ENCODE measurements around the gene SFSWAP. TPM values are rescaled to one million over a fixed set of nuclear protein-coding genes. Genes with fewer than 3 reads are reported as not detected.

The SFSWAP gene
- total and polyA plus RNA-seq, 2 experiments from 2014 or later: 16.3 to 17.6 TPM

DNA sequence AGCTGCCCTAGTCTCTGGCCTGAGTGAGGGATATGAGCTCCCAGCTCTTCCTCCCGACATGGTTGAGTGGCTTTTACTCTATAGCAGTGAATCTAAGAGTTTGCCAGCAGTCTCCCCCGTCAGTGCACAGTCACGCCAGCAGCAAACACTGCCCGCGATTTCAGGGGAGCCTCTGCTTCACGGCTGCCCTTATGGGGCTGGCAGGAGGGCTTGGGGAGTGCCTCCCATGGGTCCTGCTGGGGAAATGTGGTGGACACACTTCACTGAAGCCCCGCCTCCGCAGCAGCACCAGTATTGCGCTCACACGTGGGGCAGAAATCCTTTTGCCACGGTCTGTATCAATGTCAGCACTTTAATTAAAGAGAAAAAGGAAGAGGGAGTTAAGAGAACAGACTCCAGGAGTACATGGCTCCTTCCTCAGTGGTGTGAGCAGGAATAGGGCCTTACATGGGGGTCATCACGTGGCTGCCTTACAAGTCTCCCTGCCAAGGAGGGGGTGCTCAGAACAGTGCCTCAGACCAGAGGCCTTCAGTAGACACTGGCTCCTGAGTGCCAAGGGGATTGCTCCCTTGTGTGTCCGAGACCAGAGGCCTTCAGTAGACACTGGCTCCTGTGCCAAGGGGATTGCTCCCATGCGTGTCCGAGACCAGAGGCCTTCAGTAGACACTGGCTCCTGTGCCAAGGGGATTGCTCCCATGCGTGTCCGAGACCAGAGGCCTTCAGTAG, 55.7 kb downstream of the SFSWAP start:
- H2AFZ ChIP-seq: no peak overlapping the region
- H3K36me3 ChIP-seq (ENCODE audit: low read depth): peaks cover 38% of the 10 kb centered on the region

DNA sequence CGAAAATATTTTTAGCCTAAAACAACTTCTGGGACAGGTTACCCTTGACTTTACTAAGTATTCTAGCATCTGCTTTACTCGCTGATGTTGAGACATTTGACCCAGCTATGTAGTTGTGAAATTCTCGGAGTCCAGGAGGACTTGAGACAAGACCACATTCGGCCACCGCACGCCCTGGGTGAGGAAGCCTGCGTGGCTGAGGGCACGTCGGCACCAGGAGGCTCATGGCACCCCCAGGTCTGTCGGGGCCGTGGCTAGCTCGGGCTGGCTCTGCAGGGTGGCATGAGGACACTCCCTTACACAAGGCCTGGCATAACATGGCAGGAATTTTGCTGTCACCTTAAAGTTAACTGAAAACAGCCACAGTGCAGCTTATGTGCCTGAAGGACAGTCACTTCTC, 59.2 kb downstream of the SFSWAP start:
- Histone ChIP-seq H3K9me3 (ENCODE audit: low read depth) (no peaks in the 10 kb centered on the region), H3K4me3 (no peak overlapping the region), H3K9me2 (ENCODE audit: insufficient read depth) (no peaks in the 10 kb centered on the region), H2AFZ (no peak overlapping the region), H3K27me3 (replicated peaks; ENCODE audit: insufficient read depth) (no peaks in the 10 kb centered on the region), H3K4me2 (ENCODE audit: unreplicated experiment) (no peak overlapping the region), H3K27ac (no peak overlapping the region), H4K20me1 (ENCODE audit: insufficient read depth) (no peaks in the 10 kb centered on the region), H3K79me2 (ENCODE audit: insufficient read depth) (no peaks in the 10 kb centered on the region), H3K36me3 (ENCODE audit: low read depth) (peaks cover 30% of the 10 kb centered on the region), H3F3A (ENCODE audit: insufficient read depth) (no peaks in the 10 kb centered on the region), H3K9ac (no peak overlapping the region), H3K4me1 (ENCODE audit: insufficient read depth) (no peaks in the 10 kb centered on the region)
- 95% methylated on average over 12 of the region's 12 CpGs for WGBS, 2 experiments (ENCODE audit: low coverage in 1 of 2, low lambda C conversion rate in 2 of 2, missing lambda C conversion rate in 2 of 2)
- TF ChIP-seq EZH2 (IDR thresholded peaks at IDR 0.05; ENCODE audit: insufficient read depth, poor library complexity, severe bottlenecking) (no peak), EZH2phosphoT487 (IDR thresholded peaks at IDR 0.05; ENCODE audit: insufficient read depth, low read depth) (no peak)
- no peak for DNase-seq
- in situ Hi-C loops (cut with MboI): no loop called here

More for the DNA sequence above, 55.7 kb downstream of the SFSWAP start:
- Histone ChIP-seq H3K27ac (peak overlapping the region; percentile 12; the same call in 1 of the 2 replicates), H3K9ac (peak overlapping the region; percentile 18; the same call in 1 of the 2 replicates), H3K4me1 (ENCODE audit: insufficient read depth) (no peaks in the 10 kb centered on the region), H3K79me2 (ENCODE audit: insufficient read depth) (0 out of 2 replicates have a peak, but pooled peaks cover 4% of the 10 kb centered on the region), H3K9me2 (ENCODE audit: insufficient read depth) (no peaks in the 10 kb centered on the region), H3K4me2 (ENCODE audit: unreplicated experiment) (no peak overlapping the region), H4K20me1 (ENCODE audit: insufficient read depth) (no peaks in the 10 kb centered on the region), H3F3A (ENCODE audit: insufficient read depth) (no peaks in the 10 kb centered on the region), H3K4me3 (no peak overlapping the region), H3K27me3 (replicated peaks; ENCODE audit: insufficient read depth) (no peaks in the 10 kb centered on the region), H3K9me3 (ENCODE audit: low read depth) (no peaks in the 10 kb centered on the region)
- no peak for TF ChIP-seq EZH2 (IDR thresholded peaks at IDR 0.05; ENCODE audit: insufficient read depth, poor library complexity, severe bottlenecking)
- no peak for TF ChIP-seq EZH2phosphoT487 (IDR thresholded peaks at IDR 0.05; ENCODE audit: insufficient read depth, low read depth)
- 49 to 53% methylated on average over 14 of the region's 17 CpGs for WGBS, 2 experiments (ENCODE audit: low coverage in 1 of 2, low lambda C conversion rate in 2 of 2, missing lambda C conversion rate in 2 of 2)
- in situ Hi-C loops (cut with MboI): no loop called here
- DNase-seq: peak; percentile 22

DNA sequence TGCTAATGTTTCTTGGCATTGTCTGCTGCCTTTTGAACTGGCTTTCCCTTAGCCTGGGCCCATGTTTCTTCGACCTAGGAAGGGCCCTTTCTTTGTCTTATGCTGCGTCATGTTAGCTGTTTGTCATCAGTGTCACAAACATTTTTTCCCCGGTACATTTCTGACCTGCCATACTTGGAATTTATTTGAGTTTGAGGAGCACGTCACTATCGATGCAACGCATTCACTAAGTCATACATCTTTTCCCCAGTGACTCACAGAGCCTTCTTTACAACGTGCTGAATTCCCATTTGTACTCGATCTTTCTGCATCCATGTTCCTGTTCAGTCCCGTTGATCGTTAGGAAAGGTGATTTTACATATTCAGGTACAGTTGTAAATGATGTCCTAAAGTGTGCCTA, 61.1 kb downstream of the SFSWAP start:
- no peak for DNase-seq
- no peak overlapping the region for H3K4me3 ChIP-seq
- no peaks in the 10 kb centered on the region for H3F3A ChIP-seq (ENCODE audit: insufficient read depth)
- no peak overlapping the region for H3K9ac ChIP-seq
- no peaks in the 10 kb centered on the region for H4K20me1 ChIP-seq (ENCODE audit: insufficient read depth)
- H3K27ac ChIP-seq: no peak overlapping the region
- no peaks in the 10 kb centered on the region for H3K9me2 ChIP-seq (ENCODE audit: insufficient read depth)
- H3K9me3 ChIP-seq (ENCODE audit: low read depth): no peaks in the 10 kb centered on the region
- H3K36me3 ChIP-seq (ENCODE audit: low read depth): peaks cover 21% of the 10 kb centered on the region
- in situ Hi-C loops (cut with MboI): no loop called here
- H3K4me2 ChIP-seq (ENCODE audit: unreplicated experiment): no peak overlapping the region
- 77 to 82% methylated on average over 10 of the region's 10 CpGs for WGBS, 2 experiments (ENCODE audit: low coverage in 1 of 2, low lambda C conversion rate in 2 of 2, missing lambda C conversion rate in 2 of 2)
- H3K4me1 ChIP-seq (ENCODE audit: insufficient read depth): no peaks in the 10 kb centered on the region
- H3K27me3 ChIP-seq (replicated peaks; ENCODE audit: insufficient read depth): no peaks in the 10 kb centered on the region
- peaks cover 16% of the 10 kb centered on the region for H3K79me2 ChIP-seq (ENCODE audit: insufficient read depth)
- no peak overlapping the region for H2AFZ ChIP-seq
- TF ChIP-seq EZH2 (IDR thresholded peaks at IDR 0.05; ENCODE audit: insufficient read depth, poor library complexity, severe bottlenecking) (no peak), EZH2phosphoT487 (IDR thresholded peaks at IDR 0.05; ENCODE audit: insufficient read depth, low read depth) (no peak)

DNA sequence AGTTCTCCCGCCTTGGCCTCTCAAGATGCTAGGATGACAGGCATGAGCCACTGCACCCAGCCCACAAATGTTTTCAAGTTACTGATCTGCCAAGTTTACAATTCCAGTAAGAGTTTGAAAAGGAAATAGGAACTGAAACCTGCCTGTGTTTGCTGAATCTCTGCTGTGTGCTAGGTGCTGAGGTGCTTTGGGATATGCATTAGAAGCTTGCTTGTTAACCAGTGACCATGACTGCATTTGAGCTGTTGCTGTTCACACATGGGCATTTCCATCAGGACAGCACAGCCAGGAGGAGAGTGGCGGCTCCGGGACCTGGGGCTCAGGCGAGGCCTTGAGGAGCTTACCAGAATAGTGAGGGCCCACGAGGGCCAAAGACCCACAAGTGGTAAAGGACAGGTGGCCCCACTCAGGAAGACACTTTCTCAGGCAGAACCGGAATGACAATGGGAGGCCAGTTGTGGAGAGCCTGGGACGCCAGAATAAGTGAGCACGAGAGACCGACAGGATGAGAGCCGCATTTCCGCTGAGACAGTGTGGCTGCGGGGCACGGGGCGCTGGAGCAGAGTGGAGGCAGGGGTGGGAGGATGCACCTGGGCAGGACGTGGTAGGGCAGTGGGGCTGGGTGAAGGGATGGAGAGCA, 62.8 kb downstream of the SFSWAP start:
- DNase-seq: no peak
- H2AFZ ChIP-seq: no peak overlapping the region
- H3K27ac ChIP-seq: no peak overlapping the region
- no peak for TF ChIP-seq EZH2phosphoT487 (IDR thresholded peaks at IDR 0.05; ENCODE audit: insufficient read depth, low read depth)
- TF ChIP-seq EZH2 (IDR thresholded peaks at IDR 0.05; ENCODE audit: insufficient read depth, poor library complexity, severe bottlenecking): no peak
- in situ Hi-C loops (cut with MboI): no loop called here
- WGBS, 2 experiments (ENCODE audit: low coverage in 1 of 2, low lambda C conversion rate in 2 of 2, missing lambda C conversion rate in 2 of 2): 92 to 95% methylated on average over 13 to 15 of the region's 15 CpGs
- H3K4me2 ChIP-seq (ENCODE audit: unreplicated experiment): no peak overlapping the region
- no peaks in the 10 kb centered on the region for H3K9me2 ChIP-seq (ENCODE audit: insufficient read depth)
- H3K36me3 ChIP-seq (ENCODE audit: low read depth): peaks cover 11% of the 10 kb centered on the region
- peaks cover 30% of the 10 kb centered on the region for H3K79me2 ChIP-seq (ENCODE audit: insufficient read depth)
- no peaks in the 10 kb centered on the region for H4K20me1 ChIP-seq (ENCODE audit: insufficient read depth)
- H3K4me3 ChIP-seq: no peak overlapping the region
- H3F3A ChIP-seq (ENCODE audit: insufficient read depth): no peaks in the 10 kb centered on the region
- no peaks in the 10 kb centered on the region for H3K9me3 ChIP-seq (ENCODE audit: low read depth)
- no peak overlapping the region for H3K9ac ChIP-seq
- no peaks in the 10 kb centered on the region for H3K4me1 ChIP-seq (ENCODE audit: insufficient read depth)
- no peaks in the 10 kb centered on the region for H3K27me3 ChIP-seq (replicated peaks; ENCODE audit: insufficient read depth)

Measured in GM23248 (cell line).